H9 (cell line): Measurements from ENCODE around the gene GTF2A1L. TPM values are rescaled to one million over a fixed set of nuclear protein-coding genes. Genes with fewer than 3 reads are reported as not detected.

Experiments used
- DNase-seq: peaks from one replicate; pipeline ENCODE4 v3.0.0-alpha.2; 2017
- H2AFZ ChIP-seq: one replicate; pipeline ENCODE4 v1.6.1; 2013; ENCODE audit warnings: mild to moderate bottlenecking, low read length, control low read depth, moderate library complexity
- H2AK5ac ChIP-seq: 2 replicates; pipeline ENCODE4 v1.6.1; 2013; ENCODE audit warnings: low read length, control low read depth, mixed read lengths; ENCODE audit not compliant: insufficient read length
- H2BK120ac ChIP-seq: one replicate; pipeline ENCODE4 v1.6.1; 2013; ENCODE audit warnings: low read depth, mild to moderate bottlenecking, low read length, control low read depth, inconsistent platforms; ENCODE audit not compliant: poor library complexity, severe bottlenecking
- H2BK12ac ChIP-seq: 2 replicates; pipeline ENCODE4 v1.6.1; 2013; ENCODE audit warnings: low read length, control low read depth, mixed read lengths, low read depth; ENCODE audit not compliant: insufficient read length
- H2BK15ac ChIP-seq: 2 replicates; pipeline ENCODE4 v1.6.1; 2013; ENCODE audit warnings: low read depth, low read length, control low read depth
- H2BK20ac ChIP-seq: one replicate; pipeline ENCODE4 v1.6.1; 2013; ENCODE audit warnings: low read depth, mild to moderate bottlenecking, low read length, control low read depth, inconsistent platforms; ENCODE audit not compliant: poor library complexity, severe bottlenecking
- H2BK5ac ChIP-seq: 2 replicates; pipeline ENCODE4 v1.6.1; 2013; ENCODE audit warnings: low read length, control low read depth, mixed read lengths; ENCODE audit not compliant: insufficient read length
- H3K14ac ChIP-seq: 2 replicates; pipeline ENCODE4 v1.6.1; 2013; ENCODE audit warnings: low read length, control low read depth; ENCODE audit not compliant: insufficient read depth
- H3K18ac ChIP-seq: 2 replicates; pipeline ENCODE4 v1.6.1; 2013; ENCODE audit warnings: low read depth, mild to moderate bottlenecking, mixed read lengths, low read length, control low read depth; ENCODE audit not compliant: insufficient read length
- H3K23ac ChIP-seq: 2 replicates; pipeline ENCODE4 v1.6.1; 2013; ENCODE audit warnings: low read length, control low read depth, mixed read lengths, low read depth; ENCODE audit not compliant: insufficient read length
- H3K23me2 ChIP-seq: 2 replicates; pipeline ENCODE4 v1.6.1; 2013; ENCODE audit warnings: low read depth, mild to moderate bottlenecking, mixed read lengths, low read length, control low read depth; ENCODE audit not compliant: insufficient read length, poor library complexity, severe bottlenecking
- H3K27ac ChIP-seq: 2 replicates; pipeline ENCODE4 v1.5.1; 2013; ENCODE audit warnings: low read length, control low read depth, mixed read lengths, low read depth; ENCODE audit not compliant: insufficient read length
- H3K27me3 ChIP-seq: 2 replicates; pipeline ENCODE4 v1.6.1; 2013; ENCODE audit warnings: low read length, control low read depth, inconsistent platforms; ENCODE audit not compliant: insufficient read depth
- H3K4ac ChIP-seq: 2 replicates; pipeline ENCODE4 v1.6.1; 2013; ENCODE audit warnings: low read depth, mild to moderate bottlenecking, control low read depth, inconsistent platforms, low read length, moderate library complexity
- H3K4me1 ChIP-seq: 2 replicates; pipeline ENCODE4 v1.6.1; 2013; ENCODE audit warnings: low read length, control low read depth, inconsistent platforms; ENCODE audit not compliant: insufficient read depth
- H3K4me2 ChIP-seq: 2 replicates; pipeline ENCODE4 v1.6.1; 2013; ENCODE audit warnings: low read length, control low read depth, mixed read lengths; ENCODE audit not compliant: insufficient read length, insufficient read depth
- H3K56ac ChIP-seq: 2 replicates; pipeline ENCODE4 v1.6.1; 2013; ENCODE audit warnings: low read depth, mild to moderate bottlenecking, mixed read lengths, low read length, control low read depth; ENCODE audit not compliant: insufficient read length
- H3K79me1 ChIP-seq: 2 replicates; pipeline ENCODE4 v1.6.1; 2013; ENCODE audit warnings: low read depth, mild to moderate bottlenecking, moderate library complexity, low read length, control low read depth, inconsistent platforms; ENCODE audit not compliant: insufficient read depth, poor library complexity, severe bottlenecking
- H3K79me2 ChIP-seq: 2 replicates; pipeline ENCODE4 v1.6.1; 2013; ENCODE audit warnings: low read length, control low read depth, inconsistent platforms; ENCODE audit not compliant: insufficient read depth
- H3K9ac ChIP-seq: 2 replicates; pipeline ENCODE4 v1.6.1; 2013; ENCODE audit warnings: low read length, control low read depth, mixed read lengths; ENCODE audit not compliant: insufficient read length; ENCODE audit errors: extremely low read depth
- H3K9me3 ChIP-seq: one replicate; pipeline ENCODE4 v1.6.1; 2013; ENCODE audit warnings: low read depth, low read length, inconsistent platforms; ENCODE audit not compliant: control insufficient read depth
- H3T11ph ChIP-seq: one replicate; pipeline ENCODE4 v1.6.1; 2013; ENCODE audit warnings: mild to moderate bottlenecking, low read length, control low read depth, inconsistent platforms
- H4K20me1 ChIP-seq: one replicate; pipeline ENCODE4 v1.6.1; 2013; ENCODE audit not compliant: control insufficient read depth, insufficient read length, insufficient read depth
- H4K5ac ChIP-seq: 2 replicates; pipeline ENCODE4 v1.6.1; 2013; ENCODE audit warnings: low read depth, mild to moderate bottlenecking, mixed read lengths, low read length, control low read depth; ENCODE audit not compliant: insufficient read length
- H4K8ac ChIP-seq: replicated peaks from 2 replicates; pipeline ENCODE4 v1.6.1; 2013; ENCODE audit warnings: low read length, control low read depth, mixed read lengths, low read depth; ENCODE audit not compliant: insufficient read length
- H4K91ac ChIP-seq: 2 replicates; pipeline ENCODE4 v1.6.1; 2013; ENCODE audit warnings: low read depth, mild to moderate bottlenecking, moderate library complexity, mixed read lengths, low read length, control low read depth; ENCODE audit not compliant: insufficient read length
- H3K27ac Mint-ChIP-seq, 3 experiments: 2 replicates in 2 of 3; 3 replicates in 1 of 3; pipeline ENCODE4 v1.8.0; 2020 to 2021; ENCODE audit warnings: mixed read lengths in 3 of 3, mild to moderate bottlenecking in 1 of 3, moderate library complexity in 1 of 3
- H3K27me3 Mint-ChIP-seq: 2 replicates; pipeline ENCODE4 v1.8.0; 2021; ENCODE audit warnings: low read depth, mild to moderate bottlenecking, moderate library complexity, mixed read lengths
- H3K36me3 Mint-ChIP-seq, 3 experiments: 2 replicates in 2 of 3; 3 replicates in 1 of 3; pipeline ENCODE4 v1.8.0; 2020 to 2021; ENCODE audit warnings: low read depth in 3 of 3, mixed read lengths in 3 of 3; ENCODE audit not compliant: insufficient read depth in 1 of 3
- H3K4me1 Mint-ChIP-seq, 2 experiments: 2 replicates each; pipeline ENCODE4 v1.8.0; 2020; ENCODE audit warnings: mixed read lengths in 2 of 2
- H3K4me3 Mint-ChIP-seq, 2 experiments: 2 replicates in 1 of 2; 3 replicates in 1 of 2; pipeline ENCODE4 v1.8.0; 2020 to 2021; ENCODE audit warnings: mild to moderate bottlenecking in 2 of 2, mixed read lengths in 2 of 2, moderate library complexity in 1 of 2
- H3K9me3 Mint-ChIP-seq, 2 experiments: 2 replicates in 1 of 2; 3 replicates in 1 of 2; pipeline ENCODE4 v1.8.0; 2020; ENCODE audit warnings: mild to moderate bottlenecking in 2 of 2, mixed read lengths in 2 of 2, moderate library complexity in 1 of 2
- total RNA-seq: library from RNA; stranded (reverse); gene quantifications from 2 replicates; pipeline ENCODE4 v1.2.1, GENCODE V29; 2021
- TF ChIP-seq, protein P1 (sequence below): fragments of 200-600 bp; sonication (generic); conservative IDR thresholded peaks from 3 replicates; pipeline ENCODE4 v1.8.0; 2021; ENCODE audit warnings: antibody characterized with exemption, mild to moderate bottlenecking

The GTF2A1L gene
- total RNA-seq, 1 experiment from 2014 or later = not detected

DNA sequence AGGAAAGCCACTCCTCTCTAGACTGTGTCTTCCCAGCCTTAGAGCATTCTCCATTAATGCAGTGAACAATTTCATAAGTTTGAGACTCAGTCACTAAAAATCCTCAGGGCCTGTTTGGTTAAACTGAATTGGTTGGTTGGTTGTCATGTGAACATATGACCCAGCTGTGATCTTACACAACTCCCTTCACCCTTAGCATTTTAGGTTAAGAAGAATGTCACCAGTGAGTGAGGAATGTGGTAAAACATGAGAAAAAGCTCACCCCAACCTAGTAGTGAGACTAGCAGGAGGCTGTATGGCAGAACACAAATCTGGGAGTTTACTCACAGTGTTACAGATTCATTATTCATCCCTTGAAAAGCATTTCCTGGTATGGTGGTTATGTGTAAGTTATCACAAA lies 105.5 kb downstream of the GTF2A1L start:
- Histone ChIP-seq H3K4me1 (no peaks in the 10 kb centered on the region), H2BK5ac (no peak overlapping the region), H2BK120ac (no peak overlapping the region), H2BK20ac (no peak overlapping the region), H3K9me3 (no peaks in the 10 kb centered on the region), H4K20me1 (no peaks in the 10 kb centered on the region), H3K23ac (no peak overlapping the region), H2BK12ac (no peak overlapping the region), H3K79me1 (no peaks in the 10 kb centered on the region), H4K91ac (no peak overlapping the region), H3K4me2 (no peak overlapping the region), H2AK5ac (no peak overlapping the region), H3T11ph (no peak overlapping the region), H3K27ac (no peak overlapping the region), H3K4ac (no peak overlapping the region), H3K56ac (no peak overlapping the region), H2AFZ (no peak overlapping the region), H2BK15ac (no peak overlapping the region), H4K8ac (no peak overlapping the region), H3K79me2 (no peaks in the 10 kb centered on the region), H3K14ac (no peak overlapping the region), H3K27me3 (no peaks in the 10 kb centered on the region), H4K5ac (no peak overlapping the region), H3K9ac (no peak overlapping the region), H3K23me2 (no peaks in the 10 kb centered on the region), H3K18ac (no peak overlapping the region)
- Mint-ChIP-seq H3K9me3 (no peaks in the 10 kb centered on the region), H3K4me1 (peaks cover 6 to 15% of the 10 kb centered on the region in 2 experiments), H3K36me3 (no peaks in the 10 kb centered on the region), H3K27me3 (no peaks in the 10 kb centered on the region; the same call in 1 of the 2 replicates), H3K4me3 (no peak overlapping the region), H3K27ac (no peak overlapping the region)
- TF ChIP-seq, protein P1, sequence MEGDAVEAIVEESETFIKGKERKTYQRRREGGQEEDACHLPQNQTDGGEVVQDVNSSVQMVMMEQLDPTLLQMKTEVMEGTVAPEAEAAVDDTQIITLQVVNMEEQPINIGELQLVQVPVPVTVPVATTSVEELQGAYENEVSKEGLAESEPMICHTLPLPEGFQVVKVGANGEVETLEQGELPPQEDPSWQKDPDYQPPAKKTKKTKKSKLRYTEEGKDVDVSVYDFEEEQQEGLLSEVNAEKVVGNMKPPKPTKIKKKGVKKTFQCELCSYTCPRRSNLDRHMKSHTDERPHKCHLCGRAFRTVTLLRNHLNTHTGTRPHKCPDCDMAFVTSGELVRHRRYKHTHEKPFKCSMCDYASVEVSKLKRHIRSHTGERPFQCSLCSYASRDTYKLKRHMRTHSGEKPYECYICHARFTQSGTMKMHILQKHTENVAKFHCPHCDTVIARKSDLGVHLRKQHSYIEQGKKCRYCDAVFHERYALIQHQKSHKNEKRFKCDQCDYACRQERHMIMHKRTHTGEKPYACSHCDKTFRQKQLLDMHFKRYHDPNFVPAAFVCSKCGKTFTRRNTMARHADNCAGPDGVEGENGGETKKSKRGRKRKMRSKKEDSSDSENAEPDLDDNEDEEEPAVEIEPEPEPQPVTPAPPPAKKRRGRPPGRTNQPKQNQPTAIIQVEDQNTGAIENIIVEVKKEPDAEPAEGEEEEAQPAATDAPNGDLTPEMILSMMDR = no peak
- no peak for DNase-seq
